Measurements from ENCODE around the gene MED12L.

MED12L gene

DNA sequence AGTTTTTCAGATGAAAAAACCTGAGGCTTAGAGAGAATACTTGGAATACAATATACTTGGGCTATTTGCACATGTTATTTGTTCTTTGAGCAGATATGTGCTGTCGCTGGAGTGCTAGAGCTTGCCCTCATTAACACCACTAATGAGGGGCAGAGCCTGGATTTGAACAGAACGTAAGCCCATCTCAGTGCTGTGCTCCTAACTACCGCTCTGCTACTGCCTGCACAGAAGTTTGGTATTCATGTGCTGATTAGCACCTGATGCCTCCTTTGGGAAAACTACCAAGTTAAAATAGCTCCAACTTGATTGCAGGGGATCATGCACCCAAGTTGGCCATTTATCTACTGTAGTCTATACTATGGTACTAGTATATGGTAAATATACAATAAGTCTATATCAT is 227.5 kb downstream of the MED12L start:
- TF ChIP-seq, protein P1, sequence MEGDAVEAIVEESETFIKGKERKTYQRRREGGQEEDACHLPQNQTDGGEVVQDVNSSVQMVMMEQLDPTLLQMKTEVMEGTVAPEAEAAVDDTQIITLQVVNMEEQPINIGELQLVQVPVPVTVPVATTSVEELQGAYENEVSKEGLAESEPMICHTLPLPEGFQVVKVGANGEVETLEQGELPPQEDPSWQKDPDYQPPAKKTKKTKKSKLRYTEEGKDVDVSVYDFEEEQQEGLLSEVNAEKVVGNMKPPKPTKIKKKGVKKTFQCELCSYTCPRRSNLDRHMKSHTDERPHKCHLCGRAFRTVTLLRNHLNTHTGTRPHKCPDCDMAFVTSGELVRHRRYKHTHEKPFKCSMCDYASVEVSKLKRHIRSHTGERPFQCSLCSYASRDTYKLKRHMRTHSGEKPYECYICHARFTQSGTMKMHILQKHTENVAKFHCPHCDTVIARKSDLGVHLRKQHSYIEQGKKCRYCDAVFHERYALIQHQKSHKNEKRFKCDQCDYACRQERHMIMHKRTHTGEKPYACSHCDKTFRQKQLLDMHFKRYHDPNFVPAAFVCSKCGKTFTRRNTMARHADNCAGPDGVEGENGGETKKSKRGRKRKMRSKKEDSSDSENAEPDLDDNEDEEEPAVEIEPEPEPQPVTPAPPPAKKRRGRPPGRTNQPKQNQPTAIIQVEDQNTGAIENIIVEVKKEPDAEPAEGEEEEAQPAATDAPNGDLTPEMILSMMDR (IDR thresholded peaks at IDR 0.05; ENCODE audit: extremely low read depth, insufficient read depth, missing control alignments), result no peak
- in situ Hi-C loops (cut with MboI; ENCODE audit: low pct_unique_long_range_greater_than_20kb, low sequenced_read_pairs, unreplicated experiment), result no loop called here
- DNase-seq (ENCODE audit: low spot score), result no peak

DNA sequence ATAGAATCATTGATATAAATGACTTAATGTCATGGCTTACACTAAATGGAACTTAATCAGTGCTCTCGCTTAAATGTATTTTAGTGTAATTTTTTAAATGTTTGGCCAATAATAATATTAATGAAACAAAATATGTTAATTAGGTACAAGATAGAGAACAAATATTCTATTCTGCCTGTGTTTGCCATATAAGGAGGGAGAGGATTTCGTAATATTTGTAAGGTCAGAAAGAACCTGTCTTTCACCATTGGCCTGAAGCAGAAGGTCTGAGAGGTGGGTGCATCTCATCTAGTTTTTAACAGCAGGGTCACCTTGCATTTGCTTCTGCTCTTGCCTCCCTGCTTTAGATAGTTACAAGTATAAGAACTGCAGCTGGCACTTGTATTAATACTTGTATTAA is 228.7 kb downstream of the MED12L start:
- in situ Hi-C loops (cut with MboI; ENCODE audit: low pct_unique_long_range_greater_than_20kb, low sequenced_read_pairs, unreplicated experiment), result no loop called here
- TF ChIP-seq, protein P1 (IDR thresholded peaks at IDR 0.05; ENCODE audit: extremely low read depth, insufficient read depth, missing control alignments), result no peak
- no peak for DNase-seq (ENCODE audit: low spot score)

DNA sequence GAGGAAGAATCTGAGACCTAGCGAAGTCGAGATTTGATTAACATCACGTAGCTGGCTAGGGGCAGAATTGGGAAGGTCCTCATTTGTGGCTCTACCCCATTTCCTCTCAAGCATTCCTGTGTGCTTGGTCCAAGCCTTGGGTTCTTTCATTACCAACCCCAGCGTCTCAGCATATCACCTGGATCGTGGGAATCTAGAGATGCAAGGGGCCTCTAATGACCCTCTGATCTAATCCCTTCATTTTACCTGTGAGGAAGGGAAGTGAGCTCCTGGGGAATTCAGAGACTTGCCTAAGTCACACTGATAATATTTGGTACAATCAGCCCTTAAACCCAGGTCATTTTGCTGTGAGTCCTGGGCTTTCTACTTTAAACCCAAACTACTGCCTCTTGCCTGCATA is 229.1 kb downstream of the MED12L start:
- DNase-seq (ENCODE audit: low spot score), result no peak
- TF ChIP-seq, protein P1 (IDR thresholded peaks at IDR 0.05; ENCODE audit: extremely low read depth, insufficient read depth, missing control alignments), result no peak
- in situ Hi-C loops (cut with MboI; ENCODE audit: low pct_unique_long_range_greater_than_20kb, low sequenced_read_pairs, unreplicated experiment), result no loop called here

DNA sequence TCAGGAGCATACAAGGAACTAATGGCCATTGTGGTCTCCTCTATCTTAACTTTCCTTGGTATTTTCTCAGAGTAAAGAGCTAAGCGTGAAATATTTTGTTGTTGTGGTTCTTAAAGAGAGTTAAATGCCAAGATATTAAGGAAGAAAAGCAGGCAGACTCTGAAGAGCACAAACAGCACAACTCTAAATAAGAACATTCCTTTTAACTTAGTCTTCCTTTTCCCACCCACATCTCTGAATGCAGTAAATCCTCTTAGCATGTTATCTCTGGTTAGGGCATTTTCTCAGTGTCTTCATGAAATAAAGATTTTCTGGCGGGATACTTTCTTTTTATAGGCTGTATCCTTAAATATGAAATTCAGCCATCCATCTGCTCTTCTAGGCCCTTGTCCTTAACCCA is 229.7 kb downstream of the MED12L start:
- TF ChIP-seq, protein P1 (IDR thresholded peaks at IDR 0.05; ENCODE audit: extremely low read depth, insufficient read depth, missing control alignments), result no peak
- DNase-seq (ENCODE audit: low spot score), result no peak
- in situ Hi-C loops (cut with MboI; ENCODE audit: low pct_unique_long_range_greater_than_20kb, low sequenced_read_pairs, unreplicated experiment), result no loop called here

DNA sequence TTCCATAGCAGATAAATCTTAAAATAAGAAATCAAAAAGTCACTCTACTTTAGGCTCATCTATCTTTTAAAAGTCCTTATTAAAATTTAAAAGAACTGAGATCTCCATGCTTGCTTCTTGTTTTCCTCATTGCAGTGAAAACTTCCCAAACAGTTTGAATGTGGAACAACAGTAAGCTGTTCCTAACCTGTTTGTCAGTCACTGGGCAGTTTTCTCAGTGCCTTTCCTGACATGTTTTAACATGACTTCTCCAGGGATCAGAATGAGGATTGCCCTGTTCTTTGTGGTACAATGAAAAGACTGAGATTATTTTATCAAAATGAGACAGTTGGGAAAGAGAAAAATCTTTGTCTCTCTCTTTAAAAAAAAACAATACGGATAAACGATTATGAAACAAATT is 230.4 kb downstream of the MED12L start:
- in situ Hi-C loops (cut with MboI; ENCODE audit: low pct_unique_long_range_greater_than_20kb, low sequenced_read_pairs, unreplicated experiment), result no loop called here

DNA sequence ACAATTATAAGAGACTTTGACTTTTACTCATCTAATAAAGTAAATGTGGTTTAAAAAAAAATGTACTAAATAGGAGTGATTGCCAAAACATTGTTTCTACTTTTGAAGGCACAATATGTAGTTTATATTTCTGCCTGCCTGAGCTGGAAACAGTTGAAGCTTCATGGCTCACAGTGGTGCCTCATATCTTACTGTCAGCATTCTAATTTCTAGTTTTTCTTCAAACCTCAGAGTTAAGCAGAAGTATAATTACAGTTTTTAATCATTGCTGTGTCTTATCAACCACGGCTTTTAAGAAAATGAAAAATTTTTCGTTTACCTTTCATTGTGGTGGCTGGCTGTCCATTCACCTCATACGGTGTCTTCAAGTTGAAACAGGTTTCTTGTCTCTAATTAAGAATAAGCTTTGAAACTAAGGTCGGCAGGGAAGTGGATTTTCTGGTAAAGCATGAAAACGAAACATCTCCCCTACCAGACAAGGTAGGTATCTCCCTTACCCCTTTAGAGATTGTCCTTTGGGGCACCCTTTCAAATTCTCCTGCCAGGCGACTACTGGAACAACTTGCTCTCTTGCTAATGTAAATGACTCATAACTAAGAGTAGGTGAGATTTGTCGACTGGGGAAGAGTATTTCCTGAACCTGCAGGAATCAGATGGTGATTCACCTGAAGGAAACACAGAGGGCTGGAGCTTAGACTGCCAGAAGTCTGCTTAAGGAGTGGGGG is 231.0 kb downstream of the MED12L start, which contains the start of gene GPR87:
Gene GPR87, minus strand, starts transcription at position 554 of the 725 bp plus-strand sequence. CDS start 16,720 bp downstream, outside the sequence.
- TF ChIP-seq, protein P1 (IDR thresholded peaks at IDR 0.05; ENCODE audit: extremely low read depth, insufficient read depth, missing control alignments), result no peak
- DNase-seq (ENCODE audit: low spot score), result no peak
- in situ Hi-C loops (cut with MboI; ENCODE audit: low pct_unique_long_range_greater_than_20kb, low sequenced_read_pairs, unreplicated experiment), result no loop called here

More for the DNA sequence above, 230.4 kb downstream of the MED12L start:
- no peak for DNase-seq (ENCODE audit: low spot score)
- TF ChIP-seq, protein P1 (IDR thresholded peaks at IDR 0.05; ENCODE audit: extremely low read depth, insufficient read depth, missing control alignments), result no peak

Measured in GM13977 (cell line).